Activated CD4-positive, alpha-beta memory T cell treated with anti-CD3 and anti-CD28 coated beads for 36 hours (primary cell): ENCODE measurements around the gene ITPR1. TPM values are rescaled to one million over a fixed set of nuclear protein-coding genes. Genes with fewer than 3 reads are reported as not detected.

Experiments
- CTCF ChIA-PET: fragments of 350-600 bp; sonication (Branson Sonifier 250); formaldehyde crosslinking; loops from one replicate; lab custom pipeline; 2021; ENCODE audit warnings: antibody characterized with exemption, inconsistent platforms; lab: Charles Lee
- POLR2A ChIA-PET: fragments of 350-600 bp; sonication (Branson Sonifier 250); formaldehyde crosslinking; loops from one replicate; lab custom pipeline; 2021; ENCODE audit warnings: antibody characterized with exemption; lab: Charles Lee
- DNase-seq: peaks from one replicate; pipeline ENCODE4 v3.0.0-alpha.2; 2020
- H3K27ac Mint-ChIP-seq: one replicate; pipeline ENCODE4 v1.8.0; 2021; ENCODE audit warnings: mixed read lengths
- H3K27me3 Mint-ChIP-seq: one replicate; pipeline ENCODE4 v1.8.0; 2021; ENCODE audit warnings: mixed read lengths
- H3K36me3 Mint-ChIP-seq: one replicate; pipeline ENCODE4 v1.8.0; 2021; ENCODE audit warnings: mixed read lengths
- H3K4me1 Mint-ChIP-seq: one replicate; pipeline ENCODE4 v1.8.0; 2021; ENCODE audit warnings: low read depth, mixed read lengths
- H3K4me3 Mint-ChIP-seq: one replicate; pipeline ENCODE4 v1.8.0; 2021; ENCODE audit warnings: mild to moderate bottlenecking, mixed read lengths
- H3K9me3 Mint-ChIP-seq: one replicate; pipeline ENCODE4 v1.8.0; 2021; ENCODE audit warnings: mixed read lengths
- intact Hi-C: fragments of 100-400 bp; cut with micrococcal nuclease; formaldehyde crosslinking; loops from one replicate; pipeline ENCODE4 v1.15.1; 2023
- total RNA-seq, 2 experiments: library from RNA; stranded (reverse); gene quantifications; one replicate each; pipeline ENCODE4 v1.2.3, GENCODE V29; 2021

The ITPR1 gene
- total RNA-seq, 2 experiments from 2014 or later = 49.1 to 53.1 TPM

DNA sequence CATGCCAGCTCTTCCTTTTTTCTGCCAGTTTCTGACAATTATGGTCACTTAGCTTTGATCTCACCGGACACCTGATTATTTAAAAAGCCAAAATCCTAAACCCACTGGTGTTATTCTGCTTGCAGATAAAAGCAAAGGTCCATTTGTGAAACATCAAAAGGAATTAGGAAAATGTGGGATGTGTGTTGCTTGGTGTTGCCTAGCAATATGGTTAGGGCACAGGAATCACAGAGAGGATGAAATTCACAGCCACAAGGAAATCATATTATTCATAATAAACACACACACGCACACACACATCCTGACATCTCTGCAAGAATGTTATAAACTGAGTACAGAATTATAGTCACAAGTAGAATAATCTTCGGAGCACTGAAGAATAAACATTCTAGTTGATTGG, 396.7 kb downstream of the ITPR1 start:
- no peaks in the 10 kb centered on the region for H3K36me3 Mint-ChIP-seq
- H3K27me3 Mint-ChIP-seq = no peaks in the 10 kb centered on the region
- no peaks in the 10 kb centered on the region for H3K9me3 Mint-ChIP-seq
- ChIA-PET POLR2A (interaction anchor here (0.8 to 1.4 kb wide), 3 partner anchors 53 to 89 kb away, joined by 3 to 6 read pairs (median 3); no protein-coding TSS in a partner anchor), CTCF (interaction anchor here (1.1 to 2.5 kb wide), 4 partner anchors 15 to 178 kb away, joined by 3 to 9 read pairs (median 6); no protein-coding TSS in a partner anchor)
- peaks cover 31% of the 10 kb centered on the region for H3K4me1 Mint-ChIP-seq
- H3K4me3 Mint-ChIP-seq = no peak overlapping the region
- intact Hi-C loops = loop anchor here (1.0 to 2.0 kb wide), 11 partner anchors 8 to 179 kb away; no protein-coding TSS in a partner anchor
- peak overlapping the region; percentile 90 for H3K27ac Mint-ChIP-seq
- no peak for DNase-seq

- Mint-ChIP-seq H3K4me1 (peaks cover 29% of the 10 kb centered on the region), H3K27ac (no peak overlapping the region), H3K27me3 (no peaks in the 10 kb centered on the region), H3K36me3 (no peaks in the 10 kb centered on the region), H3K4me3 (no peak overlapping the region), H3K9me3 (no peaks in the 10 kb centered on the region)
- POLR2A ChIA-PET = no interaction called here
- intact Hi-C loops = no loop called here
- DNase-seq = no peak
- CTCF ChIA-PET = interaction anchor here (1.2 kb wide), 1 partner anchor 85 kb away, joined by 6 read pairs; no protein-coding TSS in a partner anchor
Observed at GRCh38 chr3:4894891-4895530, 401.9 kb downstream of the ITPR1 start.

DNA sequence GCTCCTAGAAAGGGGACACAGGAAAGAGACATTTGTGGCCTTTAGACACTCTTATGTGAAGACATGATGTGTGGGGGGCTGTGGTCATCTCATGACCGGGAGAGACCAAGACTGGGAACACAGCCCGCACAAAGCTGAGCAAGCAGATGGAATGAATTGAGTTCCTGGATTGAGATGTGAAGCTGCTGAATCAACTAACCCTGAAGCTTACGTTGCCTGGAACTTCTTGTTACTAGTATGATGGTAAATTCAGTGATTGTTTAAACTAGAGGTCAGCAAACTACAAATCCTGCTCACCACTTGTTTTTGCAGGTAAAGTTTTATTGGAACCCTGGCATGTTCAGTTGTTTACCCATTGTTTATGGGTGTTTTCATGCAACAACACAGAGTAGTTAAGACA, 402.7 kb downstream of the ITPR1 start:
- H3K36me3 Mint-ChIP-seq = no peaks in the 10 kb centered on the region
- no peaks in the 10 kb centered on the region for H3K9me3 Mint-ChIP-seq
- DNase-seq = no peak
- H3K4me3 Mint-ChIP-seq = no peak overlapping the region
- peaks cover 36% of the 10 kb centered on the region for H3K4me1 Mint-ChIP-seq
- intact Hi-C loops = no loop called here
- no peaks in the 10 kb centered on the region for H3K27me3 Mint-ChIP-seq
- ChIA-PET POLR2A (no interaction called here), CTCF (interaction anchor here (0.6 to 1.4 kb wide), 3 partner anchors 9 to 111 kb away, joined by 3 to 6 read pairs (median 3); no protein-coding TSS in a partner anchor)
- no peak overlapping the region for H3K27ac Mint-ChIP-seq

Other genes starting within 250 kb of the ITPR1 start
- 10 to 100 TPM; 11.7 to 13.8 TPM for gene SETMAR, start 190.0 kb upstream of the ITPR1 start, total RNA-seq
- gene SUMF1, start 26.1 kb upstream of the ITPR1 start, total RNA-seq = 1 to 10 TPM; 5.1 to 5.6 TPM